ENCODE results near the gene MYH6.
"Not testable (repeated sequence)": the region's sequence is repeated elsewhere in the genome, so short reads cannot be mapped to it uniquely, and the experiment has no call there.

Gene MYH6

DNA sequence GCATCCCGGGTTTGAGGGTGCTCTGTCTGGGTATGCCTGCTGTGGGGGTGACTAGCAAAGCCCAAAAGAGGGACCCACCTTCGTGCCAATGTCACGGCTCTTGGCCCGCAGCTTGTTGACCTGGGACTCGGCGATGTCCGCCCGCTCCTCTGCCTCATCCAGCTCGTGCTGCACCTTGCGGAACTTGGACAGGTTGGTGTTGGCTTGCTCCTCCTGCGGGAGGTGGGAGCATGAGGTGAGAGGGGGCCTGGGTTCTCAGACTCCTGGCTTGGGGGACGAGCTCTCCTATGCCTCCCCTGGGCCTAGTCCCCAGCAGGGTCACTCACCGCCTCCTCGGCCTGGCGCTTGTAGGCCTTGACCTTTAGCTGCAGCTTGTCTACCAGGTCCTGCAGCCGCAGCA lies 5.6 kb upstream of the MYH6 start:
- DNase-seq, result no peak

DNA sequence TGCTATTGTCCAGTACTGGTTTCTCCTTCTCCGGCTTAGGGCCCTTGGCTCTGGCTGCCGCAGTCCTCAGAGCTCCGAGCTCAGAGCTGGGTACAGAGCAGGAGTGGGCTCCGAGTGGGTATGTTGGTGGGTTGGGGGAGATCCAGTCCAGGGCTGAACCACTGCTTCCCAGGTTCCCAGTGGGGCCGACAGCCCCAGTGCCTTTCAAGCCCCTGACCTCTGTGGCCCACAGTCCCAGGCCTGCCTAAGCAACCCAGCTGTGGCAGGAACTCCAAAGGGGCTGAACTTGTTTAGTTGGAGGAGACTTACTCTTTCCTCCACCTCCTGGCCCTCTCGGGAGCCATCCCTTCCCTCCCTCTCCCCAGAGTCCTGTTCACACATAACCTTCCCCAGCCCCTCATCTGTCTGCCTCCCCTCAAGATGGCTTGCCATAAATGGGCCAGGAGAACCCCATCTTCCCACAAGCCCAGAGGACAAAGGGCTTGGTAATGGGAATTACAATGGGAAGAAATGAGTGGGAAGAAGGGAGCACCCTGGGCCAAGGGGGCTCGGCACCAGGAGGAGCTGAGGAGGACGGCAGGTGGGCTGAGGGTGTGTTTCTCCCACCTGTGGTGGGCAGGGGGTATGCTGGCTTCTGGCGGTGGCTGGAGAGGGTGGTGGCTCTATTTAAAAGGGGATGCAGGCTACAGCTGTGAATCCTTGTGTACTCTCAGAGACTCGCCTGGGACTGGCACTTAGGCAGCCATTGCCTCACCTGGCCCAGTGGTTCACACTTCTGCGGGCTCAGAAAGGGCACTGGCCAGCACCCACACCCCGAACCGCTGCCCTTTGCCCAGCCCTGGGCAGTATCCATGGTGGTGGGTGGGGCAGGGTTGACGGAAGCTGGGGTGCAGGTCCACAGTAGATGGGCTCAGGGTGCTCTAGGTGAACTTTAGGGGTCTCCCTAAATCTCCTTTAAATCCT lies 3.8 kb upstream of the MYH6 start:
- DNase-seq, result no peak

GRCh38 chr14:23409966-23410635 lies 2.0 kb upstream of the MYH6 start:
- DNase-seq, result no peak

- DNase-seq, result no peak
These were observed 1.4 kb upstream of the MYH6 start for GRCh38 chr14:23409475-23409874.

DNA sequence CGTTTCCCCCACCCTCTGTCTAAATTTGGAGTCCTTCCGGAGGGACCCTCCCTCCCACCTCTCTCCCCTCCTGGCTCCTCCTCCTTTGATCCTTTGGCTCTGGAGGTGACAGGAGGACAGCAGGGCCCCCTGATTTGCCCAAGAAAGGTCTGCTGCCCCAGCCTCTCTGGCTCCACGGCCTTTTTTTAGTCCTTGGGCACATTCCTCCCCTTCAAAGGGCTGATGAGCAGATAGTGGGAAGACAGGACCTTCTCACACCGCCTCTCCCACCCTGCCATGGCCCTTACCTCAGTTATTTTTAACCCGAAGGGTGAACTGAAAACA lies 196 bp upstream of the MYH6 start:
- no peak for DNase-seq

- DNase-seq, result no peak
These were observed 1.2 kb downstream of the MYH6 start for GRCh38 chr14:23406725-23407355.

- no peak for DNase-seq
These were observed 1.8 kb downstream of the MYH6 start for GRCh38 chr14:23406244-23406643.

DNA sequence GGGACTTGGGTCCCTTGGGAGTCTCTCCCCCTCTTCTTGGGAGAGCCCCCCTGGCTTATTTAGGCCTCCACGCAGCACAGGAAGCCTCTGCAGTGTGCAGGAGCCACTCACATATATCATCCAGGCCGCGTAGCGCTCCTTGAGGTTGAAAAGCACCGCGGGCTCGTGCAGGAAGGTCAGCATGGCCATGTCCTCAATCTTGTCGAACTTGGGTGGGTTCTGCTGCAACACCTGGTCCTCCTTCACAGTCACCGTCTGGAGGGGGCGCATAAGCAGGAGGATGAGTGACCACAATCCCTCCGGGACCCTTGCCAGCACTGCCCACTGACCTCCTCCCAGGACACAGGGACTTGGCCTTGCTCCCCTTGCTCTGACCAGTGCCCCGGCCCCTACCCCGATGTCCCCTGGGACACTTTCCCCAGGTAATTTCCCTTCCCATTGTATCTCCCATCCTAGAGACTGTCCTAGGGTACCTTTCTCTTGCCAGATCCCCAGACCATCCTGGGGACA lies 2.5 kb downstream of the MYH6 start:
- no peak for DNase-seq

- no peak for DNase-seq
These were observed 3.0 kb downstream of the MYH6 start for GRCh38 chr14:23405096-23405495.

- DNase-seq, result no peak
These were observed 3.7 kb downstream of the MYH6 start for GRCh38 chr14:23404331-23404900.

GRCh38 chr14:23403908-23404307 lies 4.2 kb downstream of the MYH6 start:
- no peak for DNase-seq

- DNase-seq, result no peak
These were observed 5.0 kb downstream of the MYH6 start for GRCh38 chr14:23403139-23403438.

GRCh38 chr14:23402296-23403138 lies 5.6 kb downstream of the MYH6 start:
- no peak for DNase-seq

GRCh38 chr14:23401291-23401690 lies 6.8 kb downstream of the MYH6 start:
- DNase-seq, result no peak

DNA sequence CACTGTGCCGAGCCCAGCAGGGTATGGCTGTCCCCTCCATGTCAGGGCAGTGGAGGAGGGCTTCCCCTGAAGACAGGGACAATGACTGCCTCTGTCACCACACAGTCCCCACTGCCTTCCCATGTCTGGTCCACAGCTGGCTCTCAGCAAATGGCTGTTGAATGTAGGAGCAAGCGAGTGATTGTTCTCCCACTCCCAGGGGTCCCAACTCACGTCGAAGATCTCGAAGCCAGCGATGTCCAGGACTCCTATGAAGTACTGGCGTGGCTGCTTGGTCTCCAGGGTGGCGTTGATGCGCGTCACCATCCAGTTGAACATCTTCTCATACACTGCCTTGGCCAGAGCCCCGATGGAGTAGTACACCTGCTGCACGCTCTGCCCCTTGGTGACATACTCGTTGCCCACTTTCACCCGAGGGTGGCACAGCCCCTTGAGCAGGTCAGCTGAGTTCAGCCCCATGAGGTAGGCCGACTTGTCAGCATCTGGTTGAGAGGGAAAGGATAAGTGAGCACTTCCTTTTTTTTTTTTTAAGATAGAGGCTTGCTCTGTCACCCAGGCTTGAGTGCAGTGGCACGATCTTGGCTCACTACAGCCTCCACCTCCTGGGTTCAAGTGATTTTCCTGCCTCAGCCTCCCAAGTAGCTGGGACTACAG lies 7.5 kb downstream of the MYH6 start:
- DNase-seq, result not testable (repeated sequence)

- DNase-seq, result no peak
These were observed 8.5 kb downstream of the MYH6 start for GRCh38 chr14:23399591-23399990.

DNA sequence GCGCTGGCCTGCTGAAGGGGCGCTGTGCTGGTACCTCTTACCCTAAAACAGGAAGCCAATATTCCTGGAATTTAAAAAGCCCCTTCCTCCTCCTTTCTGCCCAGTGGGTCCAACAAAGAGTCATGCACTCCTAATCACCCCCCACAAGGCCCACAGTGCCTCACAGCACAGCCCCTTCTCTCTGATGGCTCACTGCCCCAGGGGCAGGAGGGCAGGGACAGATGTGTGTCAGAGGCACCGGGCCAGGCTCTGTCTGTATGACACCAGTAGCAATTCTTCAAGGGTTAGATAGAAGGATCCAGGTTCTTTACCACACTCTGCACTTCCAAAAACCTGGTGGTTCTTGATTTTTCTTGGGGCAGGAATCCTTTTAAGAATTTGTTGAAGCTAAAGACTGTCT lies 8.9 kb downstream of the MYH6 start:
- DNase-seq, result no peak

- no peak for DNase-seq
These were observed 9.7 kb downstream of the MYH6 start for GRCh38 chr14:23398348-23398747.

- no peak for DNase-seq
These were observed 11.2 kb downstream of the MYH6 start for GRCh38 chr14:23396781-23397407.

- DNase-seq, result no peak
These were observed 11.9 kb downstream of the MYH6 start for GRCh38 chr14:23396126-23396525.

- DNase-seq, result no peak
These were observed 15.5 kb downstream of the MYH6 start for GRCh38 chr14:23392613-23393012.

DNA sequence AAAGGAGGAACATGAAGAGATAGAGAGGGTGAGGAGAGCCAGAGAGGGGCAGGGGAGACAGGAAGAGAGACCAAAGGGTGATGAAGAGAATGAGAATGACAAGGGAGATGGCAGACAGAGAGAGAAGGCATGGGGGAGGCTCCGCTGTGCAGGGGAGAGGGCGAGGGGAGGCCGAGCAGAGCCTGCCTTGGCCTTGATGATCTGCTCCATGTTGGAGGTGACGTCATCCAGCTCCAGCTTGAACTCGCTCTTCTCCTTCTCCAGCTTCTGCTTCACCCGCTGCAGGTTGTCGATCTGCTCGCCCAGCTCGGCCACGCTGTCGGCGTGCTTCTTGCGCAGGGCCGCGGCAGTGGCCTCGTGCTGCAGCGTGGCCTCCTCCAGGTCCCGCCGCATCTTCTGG lies 18.2 kb downstream of the MYH6 start:
- not testable (repeated sequence) for DNase-seq
